Stimulated activated CD8-positive, alpha-beta memory T cell treated with anti-CD3 and anti-CD28 coated beads, Interleukin-15, amount 100 ng/mL, for 4 hours (primary cell): Measurements from ENCODE around the gene SKAP1.
"Not testable (repeated sequence)": the region's sequence is repeated elsewhere in the genome, so short reads cannot be mapped to it uniquely, and the experiment has no call there.

ENCODE experiments used
- DNase-seq, 2 donors: peaks; one replicate each; pipeline ENCODE4 v3.0.0-alpha.2; 2020; ENCODE audit warnings: low read depth in 2 of 2

SKAP1 gene

DNA sequence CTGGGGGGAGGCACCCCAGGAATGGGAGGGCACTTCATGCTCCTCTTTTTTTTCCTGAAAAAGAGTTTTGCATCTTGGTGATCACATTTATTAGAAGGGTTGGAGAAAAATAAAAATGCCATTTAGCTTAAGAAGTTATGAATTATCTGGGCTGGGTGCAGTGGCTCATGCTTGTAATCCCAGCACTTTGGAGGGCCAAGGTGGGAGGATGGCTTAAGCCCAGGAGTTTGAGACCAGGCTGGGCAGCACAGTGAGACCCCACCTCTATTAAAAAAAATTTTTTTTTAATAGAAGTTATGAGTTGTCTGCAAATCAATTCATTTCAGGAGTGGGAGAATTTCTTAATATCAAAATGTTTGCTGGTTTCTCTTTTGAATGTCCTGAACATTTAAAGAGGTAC, 219.0 kb downstream of the SKAP1 start:
- DNase-seq: no peak

DNA sequence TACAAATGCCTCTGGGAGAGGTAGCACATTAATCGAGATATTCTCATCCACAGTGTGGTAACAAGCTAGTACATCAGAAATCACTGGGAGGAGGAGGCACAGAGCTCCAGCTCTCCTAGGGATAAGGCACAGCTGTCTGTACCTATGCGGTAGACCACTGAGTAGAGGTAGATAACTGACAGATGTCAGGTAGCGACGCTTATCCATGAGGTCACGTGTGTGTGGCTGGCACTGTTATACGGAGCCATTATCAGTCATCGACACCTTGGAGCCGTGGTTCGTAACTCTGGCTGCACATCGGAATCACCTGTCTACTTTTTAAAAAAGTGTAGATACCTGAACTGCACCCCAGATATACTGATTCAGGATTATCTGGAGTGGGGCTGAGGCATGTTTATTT, 220.0 kb downstream of the SKAP1 start:
- DNase-seq: no peak

- DNase-seq: no peak
These were observed 222.1 kb downstream of the SKAP1 start for GRCh38 chr17:48207776-48208544.

DNA sequence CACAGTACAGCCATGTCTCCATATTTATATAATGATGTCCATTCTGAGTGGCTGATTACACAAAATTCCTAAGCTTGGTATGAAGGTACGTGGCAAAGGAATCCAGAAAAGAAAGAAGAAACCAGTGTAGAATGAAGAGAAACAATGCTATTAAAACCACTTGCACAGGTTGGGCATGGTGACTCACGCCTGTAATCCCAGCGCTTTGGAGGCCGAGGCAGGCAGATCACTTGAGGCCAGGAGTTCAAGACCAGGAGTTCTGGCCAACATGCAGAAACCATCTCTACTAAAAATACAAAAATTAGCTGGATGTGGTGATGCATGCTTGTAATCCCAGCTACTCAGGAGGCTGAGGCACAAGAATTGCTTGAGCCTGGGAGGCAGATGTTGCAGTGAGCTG, 223.0 kb downstream of the SKAP1 start:
- not testable (repeated sequence) for DNase-seq

- DNase-seq: no peak
These were observed 227.1 kb downstream of the SKAP1 start for GRCh38 chr17:48202959-48203358.

GRCh38 chr17:48198950-48199541, 231.0 kb downstream of the SKAP1 start:
- DNase-seq: no peak

GRCh38 chr17:48195910-48196309, 234.1 kb downstream of the SKAP1 start:
- DNase-seq: no peak

DNA sequence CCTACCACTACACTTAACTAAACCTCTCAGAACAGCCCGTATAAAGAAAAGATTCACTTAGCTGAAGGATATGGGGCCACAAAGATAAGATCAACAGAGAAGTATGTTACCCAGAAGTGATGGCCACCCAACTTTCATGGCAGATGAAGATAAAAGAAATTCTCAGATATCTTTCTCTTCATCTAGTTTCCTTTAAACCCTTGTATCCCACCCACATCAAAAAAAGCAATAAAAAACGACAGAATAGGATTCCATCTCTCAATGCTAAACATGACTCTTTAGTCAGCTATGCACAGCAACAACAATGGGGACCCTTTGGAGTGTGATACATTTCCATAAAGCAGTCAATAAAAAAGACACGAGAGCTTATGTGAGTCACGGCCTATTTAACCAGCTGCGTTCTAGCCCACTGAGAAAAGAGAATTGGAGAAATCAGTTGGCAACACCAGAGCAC, 235.9 kb downstream of the SKAP1 start:
- DNase-seq: no peak

DNA sequence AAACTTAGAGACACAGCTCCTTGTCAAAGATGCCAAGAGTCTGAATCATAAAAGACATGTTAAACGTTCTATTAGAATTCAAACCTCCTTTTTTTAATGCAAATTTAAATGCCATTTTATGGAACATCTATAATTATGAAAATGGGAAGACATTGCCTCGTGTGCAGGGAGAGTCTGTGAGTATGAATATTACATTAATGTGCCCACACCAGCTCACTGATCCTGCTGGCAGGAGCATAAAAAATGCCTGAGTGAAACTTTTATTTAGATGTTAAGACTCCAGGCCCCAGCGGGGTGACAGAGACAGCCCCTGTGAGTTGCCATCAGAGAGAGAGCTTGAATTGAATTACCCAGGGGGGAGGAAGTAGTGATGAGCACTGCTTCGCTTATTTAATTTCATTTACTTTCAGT, 237.7 kb downstream of the SKAP1 start:
- no peak for DNase-seq

GRCh38 chr17:48191362-48191761, 238.7 kb downstream of the SKAP1 start:
- no peak for DNase-seq

GRCh38 chr17:48190871-48191270, 239.1 kb downstream of the SKAP1 start:
- DNase-seq: no peak

DNA sequence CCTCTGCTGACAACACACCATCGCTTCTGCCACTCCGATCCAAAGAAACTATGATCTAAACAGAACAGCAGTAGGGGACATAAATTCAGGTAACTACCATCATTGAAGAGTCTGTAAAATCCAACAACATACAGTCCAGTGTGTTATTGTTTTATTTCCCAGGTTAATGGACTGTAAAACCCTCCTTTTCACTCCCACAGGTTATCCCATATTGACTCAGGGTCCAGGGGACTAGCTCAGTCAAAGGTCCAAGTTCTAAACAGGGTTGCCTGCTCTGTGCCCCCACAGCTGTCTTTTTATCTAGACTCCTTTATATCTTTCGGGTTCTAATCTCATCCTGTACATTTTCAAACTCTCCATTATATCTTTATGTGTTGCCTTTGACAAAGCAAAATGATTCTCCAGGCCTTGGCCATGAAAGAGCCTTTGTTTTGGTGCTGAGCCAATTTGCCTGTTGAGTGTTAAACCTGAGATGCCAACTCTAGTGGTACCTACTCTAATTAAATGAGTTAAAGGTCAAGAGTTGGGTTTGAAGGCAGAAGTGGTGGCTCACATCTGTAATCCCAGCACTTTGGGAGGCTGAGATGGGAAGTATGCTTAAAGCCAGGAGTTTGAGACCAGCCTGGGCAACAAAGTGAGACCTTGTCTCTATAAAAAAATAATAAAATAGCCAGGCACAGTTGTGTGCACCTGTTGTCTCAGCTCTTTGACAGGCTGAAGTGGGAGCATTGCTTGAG, 242.0 kb downstream of the SKAP1 start:
- no peak for DNase-seq

DNA sequence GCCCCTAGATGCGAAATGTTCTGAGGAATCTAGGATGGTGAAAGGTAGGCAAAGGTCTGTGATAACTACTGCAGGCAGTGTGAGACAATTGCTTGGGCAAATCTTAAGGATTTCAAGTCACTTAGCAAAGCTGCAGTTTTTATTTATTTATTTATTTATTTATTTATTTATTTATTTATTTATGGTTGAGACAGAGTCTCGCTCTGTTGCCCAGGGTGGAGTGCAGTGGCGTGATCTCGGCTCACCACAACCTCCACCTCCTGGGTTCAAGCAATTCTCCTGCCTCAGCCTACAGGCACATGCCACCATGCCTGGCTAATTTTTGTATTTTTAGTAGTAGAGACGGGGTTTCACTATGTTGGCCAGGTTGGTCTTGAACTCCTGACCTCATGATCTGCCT, 243.7 kb downstream of the SKAP1 start:
- DNase-seq: not testable (repeated sequence)

- no peak for DNase-seq
These were observed 245.3 kb downstream of the SKAP1 start for GRCh38 chr17:48184721-48185120.

- DNase-seq: no peak
These were observed 248.4 kb downstream of the SKAP1 start for GRCh38 chr17:48181653-48182052.

GRCh38 chr17:48180842-48181629, 249.0 kb downstream of the SKAP1 start:
- no peak for DNase-seq

- DNase-seq: no peak
These were observed 250.7 kb downstream of the SKAP1 start for GRCh38 chr17:48179071-48179945.

- no peak for DNase-seq
These were observed 251.7 kb downstream of the SKAP1 start for GRCh38 chr17:48178317-48178716.

DNA sequence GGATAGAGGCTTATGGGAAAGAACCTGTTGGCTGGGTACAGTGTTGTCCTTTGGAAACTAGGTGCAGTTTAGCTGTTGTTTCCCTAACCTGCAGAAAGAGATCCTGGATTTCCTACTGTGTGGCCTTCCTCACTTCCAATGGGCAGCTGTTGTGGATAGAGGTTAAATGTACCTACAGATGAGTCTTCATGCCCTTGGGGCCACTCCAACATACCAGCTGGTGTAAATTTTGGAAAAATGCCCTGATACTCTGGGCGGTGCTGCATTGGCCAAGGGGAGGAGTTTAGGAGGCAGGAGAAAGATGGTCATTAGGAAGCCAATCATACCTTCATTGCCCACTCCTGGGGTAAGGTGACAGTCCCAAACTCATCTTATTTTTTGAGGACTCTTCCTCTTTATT, 252.2 kb downstream of the SKAP1 start:
- no peak for DNase-seq

- DNase-seq: no peak
These were observed 253.6 kb downstream of the SKAP1 start for GRCh38 chr17:48176471-48176855.
